ENCODE data around the gene FXYD5.

DNA sequence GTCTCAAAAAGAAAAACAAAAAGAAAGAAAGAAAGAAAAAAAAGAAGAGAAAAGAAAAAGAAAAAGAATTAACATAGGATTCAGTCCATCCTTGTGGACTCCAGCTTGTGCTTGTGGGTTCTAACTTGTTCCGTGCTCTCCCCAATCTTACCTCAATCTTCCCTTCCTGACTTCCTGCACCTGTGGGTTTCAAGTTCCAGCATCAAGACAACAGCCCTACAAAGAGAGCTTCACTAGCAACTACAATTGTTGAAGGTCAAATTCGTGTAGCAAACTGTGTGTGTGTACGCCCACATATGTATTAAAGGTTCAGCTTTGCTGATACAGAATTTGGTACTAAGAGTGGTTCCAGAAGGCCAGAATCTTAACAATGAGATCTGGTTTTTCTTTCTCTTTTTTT is 25.3 kb downstream of the FXYD5 start:
- TF ChIP-seq, protein P1, sequence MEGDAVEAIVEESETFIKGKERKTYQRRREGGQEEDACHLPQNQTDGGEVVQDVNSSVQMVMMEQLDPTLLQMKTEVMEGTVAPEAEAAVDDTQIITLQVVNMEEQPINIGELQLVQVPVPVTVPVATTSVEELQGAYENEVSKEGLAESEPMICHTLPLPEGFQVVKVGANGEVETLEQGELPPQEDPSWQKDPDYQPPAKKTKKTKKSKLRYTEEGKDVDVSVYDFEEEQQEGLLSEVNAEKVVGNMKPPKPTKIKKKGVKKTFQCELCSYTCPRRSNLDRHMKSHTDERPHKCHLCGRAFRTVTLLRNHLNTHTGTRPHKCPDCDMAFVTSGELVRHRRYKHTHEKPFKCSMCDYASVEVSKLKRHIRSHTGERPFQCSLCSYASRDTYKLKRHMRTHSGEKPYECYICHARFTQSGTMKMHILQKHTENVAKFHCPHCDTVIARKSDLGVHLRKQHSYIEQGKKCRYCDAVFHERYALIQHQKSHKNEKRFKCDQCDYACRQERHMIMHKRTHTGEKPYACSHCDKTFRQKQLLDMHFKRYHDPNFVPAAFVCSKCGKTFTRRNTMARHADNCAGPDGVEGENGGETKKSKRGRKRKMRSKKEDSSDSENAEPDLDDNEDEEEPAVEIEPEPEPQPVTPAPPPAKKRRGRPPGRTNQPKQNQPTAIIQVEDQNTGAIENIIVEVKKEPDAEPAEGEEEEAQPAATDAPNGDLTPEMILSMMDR (conservative IDR thresholded peaks at IDR 0.05): no peak
- TF ChIP-seq EZH2 (IDR thresholded peaks at IDR 0.05; ENCODE audit: low read depth): no peak

Data from PC-9 (cell line).